Measurements from ENCODE around the gene CHL1. TPM values are rescaled to one million over a fixed set of nuclear protein-coding genes. Genes with fewer than 3 reads are reported as not detected.

Gene CHL1
- total and polyA plus RNA-seq, 2 experiments from 2014 or later: 1.4 to 1.9 TPM

DNA sequence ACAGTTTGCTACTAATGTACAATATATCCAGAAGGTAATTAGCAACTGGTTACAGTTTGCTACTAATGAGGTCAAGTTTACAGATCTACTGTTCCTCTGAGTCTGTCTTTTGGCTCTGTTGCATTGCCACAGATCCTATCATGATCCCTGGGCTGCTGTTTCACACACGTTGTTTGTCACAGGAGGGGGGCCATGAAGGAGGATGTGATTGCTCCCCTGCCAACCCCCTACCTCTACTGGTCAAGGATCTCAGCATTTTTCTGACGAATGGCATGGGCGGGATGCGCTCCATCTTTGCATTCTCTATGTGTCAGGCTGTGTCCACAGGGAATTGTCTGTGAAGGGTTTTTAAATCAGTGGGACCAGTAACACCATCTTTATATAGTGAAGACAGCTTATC, 91.9 kb downstream of the CHL1 start:
- no peak overlapping the region for H3K27ac Mint-ChIP-seq
- peaks cover 2% of the 10 kb centered on the region for H3K27me3 Mint-ChIP-seq (ENCODE audit: insufficient read depth, low read depth, poor library complexity)
- Histone ChIP-seq H3K4me2 (no peak overlapping the region), H2AFZ (no peak overlapping the region), H3K79me2 (replicated peaks; ENCODE audit: insufficient read depth) (no peaks in the 10 kb centered on the region), H3K36me3 (ENCODE audit: insufficient read depth) (no peaks in the 10 kb centered on the region), H3K4me1 (ENCODE audit: insufficient read depth) (no peaks in the 10 kb centered on the region), H3F3A (replicated peaks; ENCODE audit: low read depth) (no peaks in the 10 kb centered on the region), H3K9me2 (ENCODE audit: insufficient read depth) (no peaks in the 10 kb centered on the region), H3K27me3 (ENCODE audit: insufficient read depth) (no peaks in the 10 kb centered on the region), H4K20me1 (replicated peaks; ENCODE audit: insufficient read depth) (no peaks in the 10 kb centered on the region), H3K4me3 (no peak overlapping the region), H3K27ac (ENCODE audit: low read depth) (no peak overlapping the region)
- DNase-seq (ENCODE audit: low spot score) (no peak), ATAC-seq (no peak)
- peaks cover 14% of the 10 kb centered on the region; the same call in 2 of the 3 replicates for H3K36me3 Mint-ChIP-seq (ENCODE audit: low read depth)
- TF ChIP-seq STAT1 (IDR thresholded peaks at IDR 0.05; ENCODE audit: unreplicated experiment): no peak
- TF ChIP-seq JUNB (IDR thresholded peaks at IDR 0.05; ENCODE audit: unreplicated experiment): no peak
- TF ChIP-seq, protein P1, sequence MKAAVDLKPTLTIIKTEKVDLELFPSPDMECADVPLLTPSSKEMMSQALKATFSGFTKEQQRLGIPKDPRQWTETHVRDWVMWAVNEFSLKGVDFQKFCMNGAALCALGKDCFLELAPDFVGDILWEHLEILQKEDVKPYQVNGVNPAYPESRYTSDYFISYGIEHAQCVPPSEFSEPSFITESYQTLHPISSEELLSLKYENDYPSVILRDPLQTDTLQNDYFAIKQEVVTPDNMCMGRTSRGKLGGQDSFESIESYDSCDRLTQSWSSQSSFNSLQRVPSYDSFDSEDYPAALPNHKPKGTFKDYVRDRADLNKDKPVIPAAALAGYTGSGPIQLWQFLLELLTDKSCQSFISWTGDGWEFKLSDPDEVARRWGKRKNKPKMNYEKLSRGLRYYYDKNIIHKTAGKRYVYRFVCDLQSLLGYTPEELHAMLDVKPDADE (IDR thresholded peaks at IDR 0.05): no peak
- TF ChIP-seq EZH2phosphoT487 (IDR thresholded peaks at IDR 0.05; ENCODE audit: unreplicated experiment): no peak
- TF ChIP-seq CREB1 (CRISPR knock-in tag; IDR thresholded peaks at IDR 0.05; ENCODE audit: low read depth): no peak
- TF ChIP-seq ZNF331 (CRISPR knock-in tag; IDR thresholded peaks at IDR 0.05; ENCODE audit: low read depth): no peak
- no peak for TF ChIP-seq POLR2AphosphoS5 (IDR thresholded peaks at IDR 0.05; ENCODE audit: low read depth)
- TF ChIP-seq ZNF114 (CRISPR knock-in tag; IDR thresholded peaks at IDR 0.05): no peak
- TF ChIP-seq NANOG (IDR thresholded peaks at IDR 0.05; ENCODE audit: borderline replicate concordance): no peak
- TF ChIP-seq, protein P2, sequence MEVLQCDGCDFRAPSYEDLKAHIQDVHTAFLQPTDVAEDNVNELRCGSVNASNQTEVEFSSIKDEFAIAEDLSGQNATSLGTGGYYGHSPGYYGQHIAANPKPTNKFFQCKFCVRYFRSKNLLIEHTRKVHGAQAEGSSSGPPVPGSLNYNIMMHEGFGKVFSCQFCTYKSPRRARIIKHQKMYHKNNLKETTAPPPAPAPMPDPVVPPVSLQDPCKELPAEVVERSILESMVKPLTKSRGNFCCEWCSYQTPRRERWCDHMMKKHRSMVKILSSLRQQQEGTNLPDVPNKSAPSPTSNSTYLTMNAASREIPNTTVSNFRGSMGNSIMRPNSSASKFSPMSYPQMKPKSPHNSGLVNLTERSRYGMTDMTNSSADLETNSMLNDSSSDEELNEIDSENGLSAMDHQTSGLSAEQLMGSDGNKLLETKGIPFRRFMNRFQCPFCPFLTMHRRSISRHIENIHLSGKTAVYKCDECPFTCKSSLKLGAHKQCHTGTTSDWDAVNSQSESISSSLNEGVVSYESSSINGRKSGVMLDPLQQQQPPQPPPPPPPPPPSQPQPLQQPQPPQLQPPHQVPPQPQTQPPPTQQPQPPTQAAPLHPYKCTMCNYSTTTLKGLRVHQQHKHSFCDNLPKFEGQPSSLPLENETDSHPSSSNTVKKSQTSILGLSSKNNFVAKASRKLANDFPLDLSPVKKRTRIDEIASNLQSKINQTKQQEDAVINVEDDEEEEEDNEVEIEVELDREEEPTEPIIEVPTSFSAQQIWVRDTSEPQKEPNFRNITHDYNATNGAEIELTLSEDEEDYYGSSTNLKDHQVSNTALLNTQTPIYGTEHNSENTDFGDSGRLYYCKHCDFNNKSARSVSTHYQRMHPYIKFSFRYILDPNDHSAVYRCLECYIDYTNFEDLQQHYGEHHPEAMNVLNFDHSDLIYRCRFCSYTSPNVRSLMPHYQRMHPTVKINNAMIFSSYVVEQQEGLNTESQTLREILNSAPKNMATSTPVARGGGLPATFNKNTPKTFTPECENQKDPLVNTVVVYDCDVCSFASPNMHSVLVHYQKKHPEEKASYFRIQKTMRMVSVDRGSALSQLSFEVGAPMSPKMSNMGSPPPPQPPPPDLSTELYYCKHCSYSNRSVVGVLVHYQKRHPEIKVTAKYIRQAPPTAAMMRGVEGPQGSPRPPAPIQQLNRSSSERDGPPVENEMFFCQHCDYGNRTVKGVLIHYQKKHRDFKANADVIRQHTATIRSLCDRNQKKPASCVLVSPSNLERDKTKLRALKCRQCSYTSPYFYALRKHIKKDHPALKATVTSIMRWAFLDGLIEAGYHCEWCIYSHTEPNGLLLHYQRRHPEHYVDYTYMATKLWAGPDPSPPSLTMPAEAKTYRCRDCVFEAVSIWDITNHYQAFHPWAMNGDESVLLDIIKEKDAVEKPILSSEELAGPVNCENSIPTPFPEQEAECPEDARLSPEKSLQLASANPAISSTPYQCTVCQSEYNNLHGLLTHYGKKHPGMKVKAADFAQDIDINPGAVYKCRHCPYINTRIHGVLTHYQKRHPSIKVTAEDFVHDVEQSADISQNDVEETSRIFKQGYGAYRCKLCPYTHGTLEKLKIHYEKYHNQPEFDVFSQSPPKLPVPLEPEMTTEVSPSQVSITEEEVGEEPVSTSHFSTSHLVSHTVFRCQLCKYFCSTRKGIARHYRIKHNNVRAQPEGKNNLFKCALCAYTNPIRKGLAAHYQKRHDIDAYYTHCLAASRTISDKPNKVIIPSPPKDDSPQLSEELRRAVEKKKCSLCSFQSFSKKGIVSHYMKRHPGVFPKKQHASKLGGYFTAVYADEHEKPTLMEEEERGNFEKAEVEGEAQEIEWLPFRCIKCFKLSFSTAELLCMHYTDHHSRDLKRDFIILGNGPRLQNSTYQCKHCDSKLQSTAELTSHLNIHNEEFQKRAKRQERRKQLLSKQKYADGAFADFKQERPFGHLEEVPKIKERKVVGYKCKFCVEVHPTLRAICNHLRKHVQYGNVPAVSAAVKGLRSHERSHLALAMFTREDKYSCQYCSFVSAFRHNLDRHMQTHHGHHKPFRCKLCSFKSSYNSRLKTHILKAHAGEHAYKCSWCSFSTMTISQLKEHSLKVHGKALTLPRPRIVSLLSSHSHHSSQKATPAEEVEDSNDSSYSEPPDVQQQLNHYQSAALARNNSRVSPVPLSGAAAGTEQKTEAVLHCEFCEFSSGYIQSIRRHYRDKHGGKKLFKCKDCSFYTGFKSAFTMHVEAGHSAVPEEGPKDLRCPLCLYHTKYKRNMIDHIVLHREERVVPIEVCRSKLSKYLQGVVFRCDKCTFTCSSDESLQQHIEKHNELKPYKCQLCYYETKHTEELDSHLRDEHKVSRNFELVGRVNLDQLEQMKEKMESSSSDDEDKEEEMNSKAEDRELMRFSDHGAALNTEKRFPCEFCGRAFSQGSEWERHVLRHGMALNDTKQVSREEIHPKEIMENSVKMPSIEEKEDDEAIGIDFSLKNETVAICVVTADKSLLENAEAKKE (CRISPR knock-in tag; IDR thresholded peaks at IDR 0.05): no peak
- TF ChIP-seq EZH2 (IDR thresholded peaks at IDR 0.05; ENCODE audit: low read depth, unreplicated experiment): no peak
- TF ChIP-seq, protein P3, sequence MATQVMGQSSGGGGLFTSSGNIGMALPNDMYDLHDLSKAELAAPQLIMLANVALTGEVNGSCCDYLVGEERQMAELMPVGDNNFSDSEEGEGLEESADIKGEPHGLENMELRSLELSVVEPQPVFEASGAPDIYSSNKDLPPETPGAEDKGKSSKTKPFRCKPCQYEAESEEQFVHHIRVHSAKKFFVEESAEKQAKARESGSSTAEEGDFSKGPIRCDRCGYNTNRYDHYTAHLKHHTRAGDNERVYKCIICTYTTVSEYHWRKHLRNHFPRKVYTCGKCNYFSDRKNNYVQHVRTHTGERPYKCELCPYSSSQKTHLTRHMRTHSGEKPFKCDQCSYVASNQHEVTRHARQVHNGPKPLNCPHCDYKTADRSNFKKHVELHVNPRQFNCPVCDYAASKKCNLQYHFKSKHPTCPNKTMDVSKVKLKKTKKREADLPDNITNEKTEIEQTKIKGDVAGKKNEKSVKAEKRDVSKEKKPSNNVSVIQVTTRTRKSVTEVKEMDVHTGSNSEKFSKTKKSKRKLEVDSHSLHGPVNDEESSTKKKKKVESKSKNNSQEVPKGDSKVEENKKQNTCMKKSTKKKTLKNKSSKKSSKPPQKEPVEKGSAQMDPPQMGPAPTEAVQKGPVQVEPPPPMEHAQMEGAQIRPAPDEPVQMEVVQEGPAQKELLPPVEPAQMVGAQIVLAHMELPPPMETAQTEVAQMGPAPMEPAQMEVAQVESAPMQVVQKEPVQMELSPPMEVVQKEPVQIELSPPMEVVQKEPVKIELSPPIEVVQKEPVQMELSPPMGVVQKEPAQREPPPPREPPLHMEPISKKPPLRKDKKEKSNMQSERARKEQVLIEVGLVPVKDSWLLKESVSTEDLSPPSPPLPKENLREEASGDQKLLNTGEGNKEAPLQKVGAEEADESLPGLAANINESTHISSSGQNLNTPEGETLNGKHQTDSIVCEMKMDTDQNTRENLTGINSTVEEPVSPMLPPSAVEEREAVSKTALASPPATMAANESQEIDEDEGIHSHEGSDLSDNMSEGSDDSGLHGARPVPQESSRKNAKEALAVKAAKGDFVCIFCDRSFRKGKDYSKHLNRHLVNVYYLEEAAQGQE (IDR thresholded peaks at IDR 0.05; ENCODE audit: unreplicated experiment): no peak
- H3K4me1 Mint-ChIP-seq: no peaks in the 10 kb centered on the region
- H3K4me3 Mint-ChIP-seq: no peak overlapping the region
- peaks cover 91% of the 10 kb centered on the region for H3K9me3 Mint-ChIP-seq
